B cell (primary cell): ENCODE results near the gene STAG1. TPM values are rescaled to one million over a fixed set of nuclear protein-coding genes. Genes with fewer than 3 reads are reported as not detected.

Source experiments
- ATAC-seq: fragments of 200-7000 bp; cut with Tn5 transposase; one replicate; pipeline ENCODE4 v1.10.0; 2021; ENCODE audit warnings: low read depth, mild to moderate bottlenecking, moderate number of reproducible peaks, moderate library complexity
- CTCF ChIA-PET: fragments of 350-600 bp; sonication (Branson Sonifier 250); formaldehyde crosslinking; loops from one replicate; lab custom pipeline; 2021; ENCODE audit warnings: antibody characterized with exemption, inconsistent platforms; lab: Charles Lee
- POLR2A ChIA-PET: fragments of 350-600 bp; sonication (Branson Sonifier 250); formaldehyde crosslinking; loops from one replicate; lab custom pipeline; 2021; ENCODE audit warnings: antibody characterized with exemption; lab: Charles Lee
- DNase-seq: peaks from one replicate; pipeline ENCODE4 v3.0.0; 2013
- H2AFZ ChIP-seq: 2 replicates; pipeline ENCODE4 v1.6.1; 2012; ENCODE audit warnings: mild to moderate bottlenecking, low read depth, low read length; ENCODE audit not compliant: insufficient read depth, poor library complexity, severe bottlenecking
- H3K27ac ChIP-seq, 2 donors: 1 replicate in 1 of 2; 2 replicates in 1 of 2; pipeline ENCODE4 v1.5.1; 2012 to 2013; ENCODE audit warnings: low read length in 2 of 2, mild to moderate bottlenecking in 2 of 2, moderate library complexity in 1 of 2
- H3K27me3 ChIP-seq, 4 experiments: fragments of 200-600 bp in 1 of 4; sonication (generic) in 1 of 4; replicated peaks in 1 of 4; 1 replicate in 2 of 4; 2 replicates in 2 of 4; pipeline versions ENCODE4 v1.6.1 to v1.7.0; 2013 to 2016; ENCODE audit warnings: low read length in 3 of 4, mild to moderate bottlenecking in 2 of 4, mixed read lengths in 1 of 4, moderate library complexity in 1 of 4; ENCODE audit not compliant: insufficient read depth in 4 of 4, control insufficient read depth in 3 of 4; ENCODE audit errors: control extremely low read depth in 1 of 4
- H3K36me3 ChIP-seq, 2 experiments: replicated peaks in 1 of 2; 1 replicate in 1 of 2; 2 replicates in 1 of 2; pipeline versions ENCODE4 v1.6.1 to v1.7.1; 2013; ENCODE audit warnings: low read length in 1 of 2; ENCODE audit not compliant: insufficient read depth in 2 of 2, control insufficient read depth in 1 of 2; ENCODE audit errors: control extremely low read depth in 1 of 2, extremely low read depth in 1 of 2
- H3K4me1 ChIP-seq, 2 donors: fragments of 200-600 bp in 1 of 2; sonication (generic) in 1 of 2; 1 replicate in 1 of 2; 2 replicates in 1 of 2; pipeline versions ENCODE4 v1.5.1 to v1.6.1; 2013 to 2017; ENCODE audit warnings: low read length in 2 of 2; ENCODE audit not compliant: control insufficient read depth in 2 of 2, insufficient read depth in 2 of 2
- H3K4me2 ChIP-seq: replicated peaks from 2 replicates; pipeline ENCODE3; 2012; ENCODE audit warnings: mild to moderate bottlenecking, low read depth, low read length; ENCODE audit not compliant: poor library complexity, severe bottlenecking
- H3K4me3 ChIP-seq, 5 experiments: fragments of 200-600 bp in 1 of 5; sonication (generic) in 1 of 5; 1 replicate in 3 of 5; 2 replicates in 2 of 5; pipeline versions ENCODE4 v1.5.1 to v1.7.0; 2011 to 2016; ENCODE audit warnings: low read length in 4 of 5, mild to moderate bottlenecking in 4 of 5, low read depth in 2 of 5, control low read depth in 1 of 5, moderate library complexity in 1 of 5; ENCODE audit not compliant: insufficient read depth in 1 of 5; ENCODE audit errors: control extremely low read depth in 1 of 5, extremely low read depth in 1 of 5
- H3K79me2 ChIP-seq: fragments of 200-600 bp; sonication (generic); one replicate; pipeline ENCODE4 v1.6.0; 2016; ENCODE audit warnings: low read length; ENCODE audit not compliant: control insufficient read depth, insufficient read depth
- H3K9ac ChIP-seq: fragments of 200-600 bp; sonication (generic); 2 replicates; pipeline ENCODE4 v1.6.1; 2017; ENCODE audit warnings: mild to moderate bottlenecking, low read length, moderate library complexity
- H3K9me3 ChIP-seq, 3 donors: one replicate each; pipeline versions ENCODE4 v1.6.1 to v1.7.1; 2013; ENCODE audit warnings: low read length in 2 of 3; ENCODE audit not compliant: control insufficient read depth in 2 of 3, insufficient read depth in 1 of 3; ENCODE audit errors: control extremely low read depth in 1 of 3
- H4K20me1 ChIP-seq: 2 replicates; pipeline ENCODE4 v1.6.0; 2012; ENCODE audit warnings: mild to moderate bottlenecking, low read length; ENCODE audit not compliant: insufficient read depth, control insufficient read depth, poor library complexity, severe bottlenecking
- H3K27ac Mint-ChIP-seq: one replicate; pipeline ENCODE4 v1.8.0; 2021; ENCODE audit warnings: mixed read lengths
- H3K27me3 Mint-ChIP-seq: one replicate; pipeline ENCODE4 v1.8.0; 2021; ENCODE audit warnings: mixed read lengths
- H3K4me1 Mint-ChIP-seq: one replicate; pipeline ENCODE4 v1.8.0; 2021; ENCODE audit warnings: mixed read lengths
- H3K4me3 Mint-ChIP-seq: one replicate; pipeline ENCODE4 v1.8.0; 2021; ENCODE audit warnings: mixed read lengths
- H3K9me3 Mint-ChIP-seq: one replicate; pipeline ENCODE4 v1.8.0; 2022; ENCODE audit warnings: mixed read lengths; ENCODE audit not compliant: insufficient read depth
- CTCF ChIP-seq: fragments of 200-600 bp; IDR thresholded peaks from one replicate; pipeline ENCODE4 v1.8.0; 2022; ENCODE audit warnings: antibody characterized with exemption, mild to moderate bottlenecking
- EZH2 ChIP-seq: IDR thresholded peaks from 2 replicates; pipeline ENCODE4 v1.6.1; 2012; ENCODE audit warnings: borderline replicate concordance, low read depth, mild to moderate bottlenecking, moderate library complexity, low read length; ENCODE audit not compliant: insufficient read depth, poor library complexity, severe bottlenecking
- WGBS: methylation state at CpG from one replicate; pipeline ENCODE4 v1.1.5; 2013; ENCODE audit warnings: missing lambda C conversion rate; ENCODE audit not compliant: insufficient coverage; 5-methylcytosine and 5-hydroxymethylcytosine counted together
- intact Hi-C: fragments of 100-400 bp; cut with micrococcal nuclease; formaldehyde crosslinking; loops from one replicate; pipeline ENCODE4 v1.10.0; 2022
- polyA plus RNA-seq: library from polyadenylated mRNA; depleted of rRNA; stranded (reverse); fragments of >200 nt; gene quantifications from 2 replicates; pipeline ENCODE4 v1.2.3, GENCODE V29; 2012
- total RNA-seq, 2 donors: library from RNA; stranded (reverse); fragments of 120-200 nt in 1 of 2; gene quantifications; 1 replicate in 1 of 2; 2 replicates in 1 of 2; pipeline versions ENCODE4 v1.2.3 to v1.2.4, GENCODE V29; 2013 to 2022

Gene STAG1
- total and polyA plus RNA-seq, 2 donors (not counting 1 experiment from before 2014, with no cell fraction given): 9.2 to 77.0 TPM

- no peak for DNase-seq
- no peaks in the 10 kb centered on the region for H3K27me3 Mint-ChIP-seq
- H3K4me1 ChIP-seq: peaks cover 3 to 8% of the 10 kb centered on the region in 2 donors
Measured at GRCh38 chr3:136545664-136546268, 206.4 kb downstream of the STAG1 start.

More at GRCh38 chr3:136545664-136546268, 206.4 kb downstream of the STAG1 start:
- 100% methylated on average over 1 of the region's 3 CpGs for WGBS
- intact Hi-C loops: loop anchor here (2.0 kb wide), 1 partner anchor 207 kb away; the partner anchor contains the start of gene STAG1
- H3K27ac ChIP-seq: no peak overlapping the region
- H3K36me3 ChIP-seq: no peaks in the 10 kb centered on the region
- no peak overlapping the region for H3K4me3 ChIP-seq
- no peak overlapping the region for H3K9ac ChIP-seq
- Mint-ChIP-seq H3K4me3 (no peak overlapping the region), H3K4me1 (peaks cover 17% of the 10 kb centered on the region), H3K9me3 (no peaks in the 10 kb centered on the region), H3K27ac (no peak overlapping the region)
- H3K79me2 ChIP-seq: no peaks in the 10 kb centered on the region
- H3K27me3 ChIP-seq: no peaks in the 10 kb centered on the region
- no peak overlapping the region for H2AFZ ChIP-seq
- ATAC-seq: no peak
- no peaks in the 10 kb centered on the region for H3K9me3 ChIP-seq
- H4K20me1 ChIP-seq: no peaks in the 10 kb centered on the region
- POLR2A ChIA-PET: no interaction called here
- no peak overlapping the region for H3K4me2 ChIP-seq
- CTCF ChIA-PET: interaction anchor here (0.5 kb wide), 1 partner anchor 367 kb away, joined by 4 read pairs; no protein-coding TSS in a partner anchor
- TF ChIP-seq EZH2 (no peak), CTCF (no peak)
